DMS 273 treated with DMSO at 0.1 percent for 48 hours (cell line): Measurements from ENCODE around the gene MET.
"Not testable (repeated sequence)": the region's sequence is repeated elsewhere in the genome, so short reads cannot be mapped to it uniquely, and the experiment has no call there.

Source experiments
- DNase-seq: peaks from one replicate; lab custom pipeline; 2025; lab: John Stamatoyannopoulos, UW

Gene MET

GRCh38 chr7:116810267-116811116 is 138.5 kb downstream of the MET start:
- no peak for DNase-seq

GRCh38 chr7:116811768-116812167 is 139.8 kb downstream of the MET start:
- DNase-seq = no peak

GRCh38 chr7:116812860-116813259 is 140.9 kb downstream of the MET start:
- no peak for DNase-seq

- not testable (repeated sequence) for DNase-seq
Observed at GRCh38 chr7:116813371-116813770, 141.4 kb downstream of the MET start.

GRCh38 chr7:116815041-116815440 is 143.0 kb downstream of the MET start:
- DNase-seq = no peak

- no peak for DNase-seq
Observed at GRCh38 chr7:116820149-116820548, 148.2 kb downstream of the MET start.

- not testable (repeated sequence) for DNase-seq
Observed at GRCh38 chr7:116821647-116822046, 149.7 kb downstream of the MET start.

GRCh38 chr7:116824449-116824848 is 152.5 kb downstream of the MET start:
- DNase-seq = no peak

- no peak for DNase-seq
Observed at GRCh38 chr7:116828281-116828680, 156.3 kb downstream of the MET start.

- no peak for DNase-seq
Observed at GRCh38 chr7:116829041-116829440, 157.0 kb downstream of the MET start.

- no peak for DNase-seq
Observed at GRCh38 chr7:116829493-116829892, 157.5 kb downstream of the MET start.

- no peak for DNase-seq
Observed at GRCh38 chr7:116832692-116833091, 160.7 kb downstream of the MET start.

- no peak for DNase-seq
Observed at GRCh38 chr7:116834815-116835504, 163.0 kb downstream of the MET start.

- no peak for DNase-seq
Observed at GRCh38 chr7:116836048-116836447, 164.1 kb downstream of the MET start.

- no peak for DNase-seq
Observed at GRCh38 chr7:116836911-116837310, 164.9 kb downstream of the MET start.

- DNase-seq = no peak
Observed at GRCh38 chr7:116837586-116837985, 165.6 kb downstream of the MET start.

- no peak for DNase-seq
Observed at GRCh38 chr7:116840256-116840655, 168.3 kb downstream of the MET start.

- no peak for DNase-seq
Observed at GRCh38 chr7:116842371-116842770, 170.4 kb downstream of the MET start.

GRCh38 chr7:116843378-116843777 is 171.4 kb downstream of the MET start:
- DNase-seq = no peak
